HG03378 (cell line): ENCODE measurements around the gene CEBPA.
A peak's percentile ranks its signal among the peaks of the same experiment; 100 is the strongest.

Experiments
- ATAC-seq: cut with Tn5 transposase; IDR thresholded peaks from one replicate; pipeline ENCODE4 v1.9.1; 2021; ENCODE audit warnings: mild to moderate bottlenecking, moderate library complexity; ENCODE audit not compliant: unreplicated experiment

The CEBPA gene

DNA sequence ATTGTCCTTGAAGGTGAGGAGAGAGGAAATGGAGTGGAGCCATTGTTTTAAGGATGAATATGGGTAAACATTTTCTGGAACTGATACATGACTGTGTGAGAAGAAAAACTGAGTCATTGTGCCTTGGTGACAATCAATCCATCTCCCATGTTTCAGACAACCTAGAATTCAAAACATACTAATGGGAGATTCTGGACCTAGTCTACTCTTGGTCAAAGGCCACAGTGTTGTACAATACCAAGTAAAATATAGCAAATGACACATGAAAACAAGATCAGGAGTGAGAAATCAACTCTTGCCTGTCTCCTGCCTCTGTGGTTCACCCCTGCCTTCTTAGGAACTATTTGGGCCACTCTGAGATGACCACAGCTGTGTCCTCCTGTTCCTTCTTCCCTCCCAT lies 13.1 kb downstream of the CEBPA start:
- no peak for ATAC-seq

DNA sequence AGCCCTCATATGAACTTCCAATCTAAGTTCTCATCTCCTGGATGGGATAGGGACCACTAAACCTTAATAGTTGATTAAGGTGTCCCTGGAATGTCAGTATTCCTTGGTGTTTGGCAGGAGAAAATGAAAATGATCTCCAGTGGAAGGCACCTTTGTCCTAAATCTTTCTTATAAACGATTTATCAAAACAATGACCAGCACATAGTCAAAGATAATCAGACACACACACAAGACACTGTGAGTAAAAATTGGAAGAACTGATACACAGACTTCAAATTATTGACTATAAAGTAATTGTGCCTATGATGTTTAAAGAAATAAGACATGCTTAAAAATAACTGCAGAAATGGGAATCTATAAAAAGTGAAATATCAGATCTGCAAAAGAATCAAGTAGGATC lies 13.7 kb downstream of the CEBPA start:
- no peak for ATAC-seq

DNA sequence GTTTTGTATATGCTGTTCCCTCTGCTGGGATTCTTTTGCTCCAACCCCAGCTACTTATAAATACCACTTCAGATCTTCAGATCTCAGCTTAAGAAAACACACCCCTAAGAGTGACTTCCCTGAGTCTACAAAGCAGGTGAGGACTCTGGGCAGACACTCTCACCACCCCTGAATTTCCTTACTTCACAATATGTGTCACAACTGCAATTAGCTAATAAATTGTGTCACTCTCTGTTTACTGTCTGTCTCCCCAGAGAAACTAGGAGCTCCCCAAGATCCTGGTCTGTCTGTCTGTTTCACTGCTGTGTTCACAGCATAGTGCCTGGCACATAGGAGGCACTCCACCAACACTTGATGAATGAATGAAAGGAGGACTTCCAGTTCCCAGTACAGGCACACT lies 14.4 kb downstream of the CEBPA start:
- no peak for ATAC-seq

DNA sequence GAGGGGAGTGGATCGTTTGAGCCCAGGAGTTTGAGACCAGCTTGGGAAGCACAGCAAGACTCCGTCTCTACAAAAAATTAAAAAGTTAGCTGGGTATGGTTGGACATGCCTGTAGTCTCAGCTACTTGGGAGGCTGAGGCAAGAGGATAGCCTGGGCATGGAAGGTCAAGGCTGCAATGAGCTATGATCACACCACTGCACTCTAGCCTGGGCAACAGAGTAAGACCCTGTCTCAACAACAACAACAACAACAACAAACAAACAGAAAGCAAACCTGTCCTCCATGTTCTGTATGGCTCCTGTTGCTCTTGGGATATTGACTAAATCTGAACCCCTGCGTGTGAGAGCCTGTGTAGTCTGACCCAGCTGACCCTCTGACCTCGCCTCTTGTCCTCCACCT lies 14.9 kb downstream of the CEBPA start:
- ATAC-seq: no peak

DNA sequence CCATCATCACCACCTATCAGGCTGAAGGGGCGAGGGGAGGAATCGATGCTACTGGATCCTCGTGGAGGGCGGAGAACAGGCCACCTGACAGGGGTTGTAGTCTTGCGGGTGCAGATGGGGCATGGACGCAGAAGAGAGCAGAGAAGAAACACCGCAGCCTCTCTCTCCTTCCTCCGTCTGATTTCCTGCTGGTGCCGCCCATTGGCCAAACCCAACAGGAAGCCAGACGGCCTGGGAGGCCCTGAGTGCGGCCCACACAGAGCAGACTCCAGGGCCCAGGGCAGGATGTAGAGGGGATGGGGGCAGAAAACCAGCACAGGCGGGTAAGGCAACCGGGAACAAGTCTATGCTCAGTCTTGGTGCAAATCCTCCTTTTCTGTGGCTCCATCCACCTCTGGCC lies 15.4 kb downstream of the CEBPA start:
- no peak for ATAC-seq

DNA sequence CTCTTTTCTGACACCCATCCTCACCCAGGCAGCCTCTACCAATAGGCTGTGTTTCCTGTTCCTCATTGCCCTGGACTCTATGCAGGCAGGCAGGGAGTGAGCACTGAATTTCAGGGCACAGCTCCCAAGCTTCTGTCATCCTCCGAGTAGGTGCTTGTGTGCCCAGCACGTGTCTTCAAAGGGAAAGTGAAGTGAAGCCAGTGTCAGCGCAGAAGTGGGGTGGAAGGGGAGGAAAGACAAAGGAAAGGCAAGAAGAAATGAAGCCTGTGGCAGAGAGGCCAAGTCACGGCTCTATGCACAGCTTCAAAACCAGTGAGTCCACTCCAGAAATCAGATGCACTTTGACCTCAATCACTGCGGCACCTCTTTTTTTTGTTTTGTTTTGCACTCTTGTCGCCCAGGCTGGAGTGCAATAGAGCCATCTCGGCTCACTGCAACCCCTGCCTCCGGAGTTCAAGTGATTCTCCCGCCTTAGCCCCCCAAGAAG lies 16.9 kb downstream of the CEBPA start:
- ATAC-seq: no peak

DNA sequence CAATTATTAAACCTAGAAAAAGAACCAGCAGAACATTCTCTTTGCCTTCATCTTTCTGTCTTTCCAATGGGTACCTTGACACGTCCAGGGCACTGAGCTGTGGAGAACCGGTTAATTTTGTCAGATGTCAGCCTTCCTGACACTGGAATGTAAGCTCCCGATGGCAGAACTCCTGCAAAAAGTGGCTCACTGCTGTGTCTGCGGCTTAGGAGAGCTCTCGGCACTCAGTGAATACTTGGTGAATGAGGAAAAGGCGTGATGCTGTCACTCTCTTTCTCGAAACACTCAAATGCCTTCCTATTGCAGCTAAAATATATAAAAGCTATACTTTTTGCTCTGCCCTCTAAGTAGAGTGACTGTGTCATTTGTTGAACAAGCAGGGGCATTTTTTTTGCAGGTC lies 17.6 kb downstream of the CEBPA start:
- ATAC-seq: no peak

DNA sequence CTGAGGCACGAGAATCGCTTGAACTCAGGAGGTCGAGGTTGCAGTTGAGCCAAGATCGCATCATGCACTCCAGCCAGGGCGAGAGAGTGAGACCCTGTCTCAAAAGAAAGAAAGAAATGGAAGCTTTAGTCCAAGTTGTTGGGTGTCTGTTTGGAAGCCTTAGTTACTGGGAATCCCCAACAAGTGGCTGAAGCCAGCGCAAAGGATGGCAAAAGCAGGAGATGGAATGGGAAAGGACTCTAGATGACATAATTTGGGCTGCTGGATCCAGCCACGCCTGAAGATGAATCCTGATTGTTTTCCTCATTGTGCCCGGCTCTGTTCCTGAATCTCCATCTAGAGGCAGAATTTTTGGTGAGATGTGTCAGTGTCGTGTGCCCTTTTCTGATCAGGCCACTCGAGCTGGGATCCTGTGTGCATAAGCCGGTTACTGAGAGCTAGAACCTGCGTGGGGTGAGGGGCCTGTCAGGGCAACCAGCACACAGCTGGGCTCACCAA lies 18.1 kb downstream of the CEBPA start:
- no peak for ATAC-seq

DNA sequence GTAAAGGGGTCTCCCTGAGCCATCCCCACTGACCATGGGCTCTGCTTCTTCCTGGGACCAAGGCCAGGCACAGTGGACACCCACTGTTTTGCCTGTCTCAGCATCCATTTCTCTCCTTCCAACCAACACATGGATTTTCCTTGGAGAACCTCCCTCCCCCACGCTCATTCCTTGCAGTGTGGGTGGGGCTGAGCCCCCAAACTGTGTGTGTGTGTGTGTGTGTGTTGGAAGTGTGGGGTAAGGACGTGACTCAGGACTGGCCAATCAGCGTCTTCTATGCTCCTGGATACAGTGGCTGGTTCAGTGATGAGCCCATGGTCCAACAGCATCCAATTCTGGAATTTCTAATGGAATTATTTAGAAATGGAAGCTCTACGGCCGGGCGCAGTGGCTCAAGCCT lies 18.7 kb downstream of the CEBPA start:
- ATAC-seq: no peak

DNA sequence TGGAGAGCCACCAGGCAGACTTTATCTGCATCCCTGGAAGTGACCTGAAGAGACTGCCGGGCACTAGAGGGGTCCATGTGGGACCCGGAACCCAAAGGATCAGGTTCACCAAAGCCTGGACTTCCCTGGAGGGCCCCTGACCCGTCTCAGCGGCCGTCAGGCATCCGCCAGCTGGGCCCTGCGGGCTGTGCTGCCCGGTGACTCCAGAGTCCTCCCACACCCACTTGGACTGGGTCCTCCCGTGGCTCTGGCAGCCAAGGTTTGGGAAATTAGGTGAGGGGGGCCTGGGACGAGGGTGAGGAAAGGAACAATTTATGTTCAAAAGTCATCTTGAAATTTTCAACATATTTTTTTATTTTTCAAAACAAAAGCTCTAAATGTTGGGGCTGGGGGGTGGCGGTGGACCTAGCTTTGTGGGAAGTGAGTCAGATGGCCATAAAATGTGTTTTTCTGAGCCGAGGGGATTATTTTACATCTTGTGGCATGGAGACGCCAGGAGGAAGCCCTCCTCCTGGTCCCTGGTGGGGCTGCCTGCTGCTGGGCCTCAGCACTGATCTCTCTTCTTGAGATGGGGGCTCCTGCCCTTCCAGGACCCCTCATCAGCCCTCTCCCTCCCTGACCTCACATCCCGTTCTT lies 20.2 kb downstream of the CEBPA start:
- no peak for ATAC-seq

DNA sequence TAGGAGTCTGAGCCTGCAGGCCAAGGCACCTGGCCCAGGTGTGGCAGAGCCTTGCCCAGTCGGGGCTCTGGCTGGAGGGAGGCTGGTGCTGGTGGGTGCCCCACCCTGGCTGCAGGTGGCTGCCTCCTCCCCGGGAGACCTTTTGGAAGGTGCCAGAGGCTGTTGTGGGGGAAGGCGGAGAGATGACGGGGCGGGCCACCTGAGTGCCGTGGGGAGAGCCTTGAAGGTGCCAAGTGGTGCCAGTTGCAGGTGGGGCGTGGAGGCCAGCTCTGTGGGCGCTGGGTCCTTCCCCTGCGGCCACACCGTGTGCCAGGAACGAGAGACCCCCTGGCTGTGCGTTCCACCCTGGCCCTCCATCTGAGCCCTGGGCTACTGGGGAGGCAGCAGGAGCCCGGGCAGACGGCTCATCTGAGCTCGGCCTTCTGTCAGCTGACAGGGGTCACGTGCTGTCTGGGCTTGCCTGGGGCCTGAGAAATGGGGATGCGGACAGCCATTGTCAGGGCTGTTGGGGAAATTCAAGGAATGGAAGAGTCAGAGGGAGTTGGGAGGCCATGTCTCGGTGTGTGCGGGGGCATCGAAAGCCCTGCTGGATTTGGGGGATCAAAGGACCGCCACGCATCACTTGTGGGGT lies 20.9 kb downstream of the CEBPA start:
- ATAC-seq: no peak

DNA sequence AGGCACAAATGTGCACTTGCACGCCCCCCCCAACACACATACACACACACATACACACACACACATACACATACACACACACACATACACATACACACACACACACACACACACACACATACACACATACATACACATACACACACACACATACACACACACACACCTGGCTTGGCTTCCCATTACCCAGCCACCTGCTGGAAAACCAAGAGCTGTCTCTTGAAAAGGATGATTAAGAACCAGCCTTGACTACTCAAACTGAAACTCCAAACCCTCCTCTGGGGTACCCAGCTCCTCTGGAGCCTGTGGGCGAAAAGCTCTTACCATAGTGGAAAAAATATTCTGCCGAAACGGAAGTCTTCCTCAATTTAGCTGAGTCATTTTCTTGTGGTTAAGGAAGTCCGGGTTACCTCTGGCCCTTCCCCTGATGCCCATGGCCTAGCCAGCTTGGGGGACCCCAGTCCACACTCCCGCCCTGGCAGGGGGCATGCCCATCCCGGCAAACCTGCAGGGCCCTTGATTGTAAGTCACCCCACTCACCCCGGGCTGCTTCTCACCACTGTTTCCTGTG lies 21.9 kb downstream of the CEBPA start:
- ATAC-seq: peak; percentile 92

DNA sequence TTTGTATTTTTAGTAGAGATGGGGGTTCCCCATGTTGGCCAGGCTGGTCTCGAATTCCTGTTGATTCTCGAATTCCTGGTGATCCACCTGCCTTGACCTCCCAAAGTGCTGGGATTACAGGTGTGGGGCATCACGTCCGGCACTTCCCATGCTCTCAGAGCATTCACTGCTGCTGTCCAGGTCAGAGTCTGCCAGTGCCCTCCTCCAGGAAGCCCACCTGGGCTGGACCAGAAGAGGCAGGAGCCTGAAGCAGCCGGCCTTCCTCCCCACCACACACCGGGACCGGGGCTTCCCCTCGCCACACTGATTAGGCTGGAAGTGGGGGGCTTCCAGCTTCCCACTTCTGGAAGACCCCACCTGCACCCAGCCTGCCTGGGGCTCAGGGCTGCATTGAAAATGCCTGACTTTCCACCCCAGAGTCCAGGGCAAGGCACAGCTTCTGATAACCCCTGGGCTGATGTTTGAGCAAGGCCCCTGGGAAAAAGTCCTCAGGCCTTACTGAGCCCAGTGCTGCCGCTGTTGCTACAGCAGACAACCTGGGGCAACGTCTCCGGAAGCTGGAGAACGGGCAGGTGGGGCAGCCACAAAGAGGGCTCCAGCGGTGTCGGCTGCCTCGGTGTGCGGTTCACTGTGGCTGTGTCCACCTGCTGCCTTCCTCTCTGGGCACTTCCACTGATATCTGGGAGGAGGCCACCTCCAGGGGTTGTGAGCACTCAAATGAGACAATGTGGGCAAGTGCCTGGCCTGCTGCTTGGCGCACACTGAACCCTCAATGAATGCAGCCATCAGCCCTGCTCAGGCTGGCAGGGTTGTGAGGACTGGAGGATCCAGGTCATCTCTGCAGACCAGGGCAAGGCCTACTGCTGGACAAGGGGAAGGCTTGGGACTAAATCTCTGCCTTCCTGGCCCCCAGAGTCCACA lies 22.6 kb downstream of the CEBPA start:
- ATAC-seq: no peak

DNA sequence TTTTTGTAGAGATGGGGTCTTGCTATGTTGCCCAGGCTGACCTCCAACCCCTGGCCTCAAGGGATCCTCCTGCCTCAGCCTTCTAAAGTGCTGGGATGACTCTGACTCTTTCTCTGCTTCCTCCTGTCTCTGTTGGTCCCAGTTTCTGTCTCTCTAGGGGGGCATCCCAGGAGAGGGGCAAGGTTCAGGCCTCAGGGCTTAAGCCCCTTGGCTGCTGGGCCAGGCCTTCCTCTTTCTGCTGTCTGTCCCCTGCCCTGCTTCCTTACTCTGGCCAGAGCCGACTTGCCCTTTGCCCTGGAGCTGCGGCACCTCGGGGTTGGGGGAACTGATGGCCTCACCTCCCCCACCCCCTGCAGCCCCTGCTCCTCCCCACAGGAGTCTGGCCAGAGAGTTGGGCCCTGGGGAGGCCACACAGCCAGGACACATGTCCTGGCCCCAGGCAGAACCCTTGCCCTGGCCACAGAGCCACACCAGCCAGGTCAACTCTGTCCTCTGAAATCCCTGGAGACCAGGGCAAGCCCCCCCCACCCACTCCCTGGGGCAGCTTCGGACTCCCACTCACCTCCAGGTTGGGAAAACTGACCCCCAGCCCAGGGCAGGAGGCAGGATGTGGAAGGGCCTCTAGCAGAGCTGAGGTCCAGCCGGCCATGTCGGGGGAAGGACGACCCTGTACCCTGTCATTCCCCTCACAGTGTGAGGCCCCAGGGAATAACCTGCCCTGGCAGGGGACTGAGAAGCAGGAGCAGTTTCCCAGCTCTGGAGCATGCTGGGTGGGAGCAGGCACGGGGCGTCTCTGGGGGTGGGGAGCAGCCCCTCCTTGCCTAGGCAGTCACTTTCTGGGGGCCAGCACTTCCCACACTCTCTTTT lies 23.7 kb downstream of the CEBPA start:
- no peak for ATAC-seq

DNA sequence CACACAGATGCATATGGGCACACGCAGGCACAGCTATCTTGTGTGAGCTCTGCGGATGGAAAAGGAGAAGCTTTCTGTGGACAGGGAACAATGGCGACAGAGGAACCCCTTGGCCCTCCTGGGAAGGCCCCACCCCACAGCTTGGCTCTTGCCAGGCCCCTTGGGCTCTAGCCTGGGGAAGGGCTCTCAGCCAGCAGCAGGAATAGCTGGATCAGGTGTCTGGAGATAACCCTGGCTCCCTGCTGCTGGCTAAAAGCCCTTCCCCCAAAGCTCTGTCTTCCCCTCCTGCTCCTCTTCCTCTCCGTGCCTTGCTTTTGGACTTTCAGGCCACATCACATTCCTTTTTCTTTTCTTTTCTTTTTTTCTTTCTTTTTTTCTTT lies 24.3 kb downstream of the CEBPA start:
- ATAC-seq: no peak

DNA sequence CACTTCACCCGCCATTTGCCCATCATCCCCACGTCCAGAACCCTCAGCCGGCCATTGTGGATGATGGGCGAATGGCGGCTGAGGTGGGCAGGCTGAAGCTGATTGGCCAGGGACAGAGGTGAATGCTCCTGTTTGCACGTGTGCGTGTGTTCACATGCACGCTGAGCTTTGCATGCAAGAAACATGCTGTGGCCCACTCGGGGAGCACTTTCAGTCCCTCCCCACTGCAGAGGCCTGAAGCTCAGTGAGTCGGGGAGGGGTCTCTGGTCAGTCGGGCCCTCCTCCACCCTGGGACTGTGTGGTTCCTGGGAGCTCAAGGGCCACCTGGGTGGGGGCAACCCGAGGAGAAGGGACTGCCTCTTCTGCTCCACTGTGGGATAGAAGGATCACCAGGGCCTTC lies 24.9 kb downstream of the CEBPA start:
- no peak for ATAC-seq

DNA sequence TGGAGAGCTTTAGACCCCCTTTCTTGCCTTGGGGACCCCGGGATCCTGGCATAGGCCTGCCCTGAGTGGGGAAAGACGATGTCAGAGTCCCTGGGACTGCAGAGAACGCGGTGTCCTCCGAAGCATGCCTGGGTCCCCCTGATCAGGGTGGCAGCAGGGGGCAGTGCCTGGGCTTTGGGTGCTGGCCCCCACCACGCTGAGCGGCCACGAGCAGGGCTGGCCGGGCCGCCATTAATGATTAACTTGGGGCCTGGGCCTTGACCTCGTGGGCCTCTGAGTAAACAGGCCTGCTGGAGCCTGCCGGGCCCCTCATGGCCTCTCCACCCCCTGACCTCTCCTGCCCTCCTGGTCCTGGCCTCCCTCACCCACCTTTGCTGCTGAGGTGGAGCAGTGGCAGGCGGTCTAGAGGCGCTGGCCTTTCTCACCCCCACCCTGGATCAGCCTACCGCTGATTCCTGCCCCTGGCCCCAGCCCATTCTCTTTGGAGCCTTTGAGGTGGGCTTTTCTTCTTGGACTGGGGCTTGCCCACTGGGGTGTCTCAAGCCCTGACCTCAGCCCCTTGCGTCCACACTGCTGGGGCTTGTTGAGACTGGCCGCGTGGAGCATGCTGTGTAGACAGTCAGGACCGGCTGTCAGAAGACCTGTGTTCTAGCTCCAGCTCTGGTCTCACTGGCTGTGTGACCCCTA lies 26.3 kb downstream of the CEBPA start:
- no peak for ATAC-seq

DNA sequence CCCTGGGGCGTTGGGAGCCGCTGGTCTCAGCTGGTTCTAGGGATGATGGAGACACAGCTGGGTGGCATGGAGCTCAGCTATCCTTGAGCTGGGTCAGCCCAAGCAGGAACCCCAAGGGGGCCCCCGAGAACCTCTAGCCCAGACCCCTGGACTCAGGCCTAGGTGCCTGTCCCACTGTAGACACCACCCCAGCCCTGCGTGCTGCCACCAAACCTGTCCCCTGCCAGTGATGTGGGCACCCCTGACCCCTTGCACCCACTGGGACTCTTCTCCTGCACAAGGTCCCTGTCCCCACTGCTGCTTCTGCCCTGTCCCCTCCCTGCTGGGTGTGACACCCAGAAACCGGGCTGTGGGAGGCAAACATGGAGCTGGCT lies 26.8 kb downstream of the CEBPA start:
- ATAC-seq: no peak

DNA sequence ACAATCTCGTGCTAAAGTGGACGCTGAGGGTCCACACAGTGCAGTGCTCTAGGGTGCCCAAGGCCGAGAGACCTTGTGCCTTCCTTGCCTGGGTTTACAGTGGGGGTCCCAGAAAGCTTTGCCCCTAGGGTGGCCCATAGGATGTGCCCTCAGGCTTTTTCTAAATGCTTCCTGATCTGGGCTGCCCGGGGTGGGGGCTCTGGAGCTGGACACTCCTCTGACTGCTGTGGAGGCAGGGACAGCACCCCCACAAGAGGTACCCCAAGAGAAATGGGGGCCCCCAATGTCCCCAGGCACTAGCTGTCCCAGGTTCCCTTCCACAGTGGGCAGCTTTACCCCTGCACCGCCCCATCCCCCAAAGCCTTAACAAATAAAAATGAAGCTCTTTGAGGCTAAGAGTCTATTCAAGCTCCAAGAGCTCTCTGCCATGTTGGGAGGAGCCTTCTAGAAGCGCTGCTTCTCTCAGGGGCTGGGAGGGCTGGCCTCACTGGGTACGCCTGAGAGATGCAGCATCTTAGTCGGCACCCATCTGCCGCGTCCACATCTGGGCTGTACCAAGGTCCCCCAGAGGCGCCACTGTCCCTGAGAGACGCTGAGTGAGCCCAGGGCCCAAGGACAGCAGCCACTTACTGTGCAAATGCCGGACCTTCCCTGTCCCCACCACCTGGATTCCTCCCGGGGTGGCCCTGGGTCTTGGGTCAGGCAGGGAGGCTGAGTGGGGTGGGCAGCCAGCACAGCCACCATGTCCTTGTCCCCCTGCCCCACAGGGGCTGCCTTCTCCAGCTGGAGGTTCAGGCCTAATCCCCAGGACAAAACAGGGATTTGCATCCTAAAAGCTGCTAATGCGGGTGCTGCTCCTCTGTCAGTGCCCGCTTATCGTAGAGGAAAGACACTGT lies 27.4 kb downstream of the CEBPA start:
- ATAC-seq: no peak
